GM19455 (cell line): ENCODE results near the gene ADCY6.

Source experiments
- ATAC-seq: cut with Tn5 transposase; IDR thresholded peaks from one replicate; pipeline ENCODE4 v1.9.1; 2021; ENCODE audit not compliant: unreplicated experiment

ADCY6 gene

DNA sequence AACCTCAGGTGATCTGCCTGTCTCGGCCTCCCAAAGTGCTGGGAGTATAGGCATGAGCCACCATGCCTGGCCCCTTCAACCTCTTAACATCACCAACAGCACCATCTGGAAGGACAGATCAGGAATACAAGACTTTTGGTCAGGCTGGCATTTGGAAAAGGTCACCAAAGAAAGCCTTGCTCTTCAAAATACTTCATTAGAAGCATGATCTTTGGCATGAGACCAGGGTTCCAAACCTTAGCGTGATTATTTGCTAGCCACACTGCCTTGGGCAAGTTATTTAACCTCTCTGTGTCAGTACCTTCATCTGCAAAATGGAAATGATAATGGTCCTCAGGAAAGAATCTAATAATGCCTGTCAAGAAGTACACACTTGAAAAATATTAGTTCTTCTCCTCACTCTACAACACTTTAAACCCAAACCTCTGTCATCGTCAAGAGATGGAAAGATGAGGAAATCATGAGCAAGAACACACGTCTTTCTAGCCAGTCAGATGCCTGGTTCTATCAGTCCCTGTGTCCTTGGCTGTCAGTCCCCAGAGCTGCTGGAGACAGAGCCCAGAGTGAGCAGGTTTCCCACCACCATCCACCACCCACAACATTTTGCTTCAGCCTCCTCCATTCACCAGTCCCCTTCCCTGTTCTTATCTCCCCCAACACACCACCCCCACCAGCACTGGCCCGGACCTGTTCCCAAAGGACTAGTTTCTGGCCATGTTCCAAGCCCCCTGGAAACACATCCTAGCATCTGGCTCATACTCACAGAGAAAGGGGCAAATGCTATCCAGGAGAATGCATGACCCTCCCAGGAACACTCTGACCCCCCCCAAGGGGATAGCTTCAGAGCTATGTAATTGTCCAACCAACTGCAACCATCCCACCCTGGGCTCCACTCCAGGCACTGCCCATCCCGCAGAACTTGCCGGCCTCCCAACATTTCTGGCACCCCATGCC is 2.0 kb downstream of the ADCY6 start:
- ATAC-seq, result no peak

DNA sequence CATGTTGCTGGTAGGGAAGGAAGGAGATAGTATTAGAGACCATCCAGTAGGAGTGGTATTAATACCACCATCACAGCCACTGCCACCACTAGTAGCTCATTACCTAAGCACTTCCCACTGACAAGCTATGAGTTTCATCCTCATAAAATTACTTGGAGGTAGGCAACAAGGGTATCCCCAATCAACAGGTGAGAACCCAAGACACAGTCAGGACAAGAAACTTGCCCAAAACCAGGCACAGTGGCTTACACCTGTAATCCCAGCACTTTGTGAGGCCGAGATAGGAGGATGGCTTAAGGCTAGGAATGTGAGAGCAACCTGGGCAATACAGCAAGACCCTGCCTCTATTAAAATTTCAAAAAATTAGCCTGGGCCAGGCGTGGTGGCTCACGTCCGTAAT is 5.5 kb downstream of the ADCY6 start:
- no peak for ATAC-seq

DNA sequence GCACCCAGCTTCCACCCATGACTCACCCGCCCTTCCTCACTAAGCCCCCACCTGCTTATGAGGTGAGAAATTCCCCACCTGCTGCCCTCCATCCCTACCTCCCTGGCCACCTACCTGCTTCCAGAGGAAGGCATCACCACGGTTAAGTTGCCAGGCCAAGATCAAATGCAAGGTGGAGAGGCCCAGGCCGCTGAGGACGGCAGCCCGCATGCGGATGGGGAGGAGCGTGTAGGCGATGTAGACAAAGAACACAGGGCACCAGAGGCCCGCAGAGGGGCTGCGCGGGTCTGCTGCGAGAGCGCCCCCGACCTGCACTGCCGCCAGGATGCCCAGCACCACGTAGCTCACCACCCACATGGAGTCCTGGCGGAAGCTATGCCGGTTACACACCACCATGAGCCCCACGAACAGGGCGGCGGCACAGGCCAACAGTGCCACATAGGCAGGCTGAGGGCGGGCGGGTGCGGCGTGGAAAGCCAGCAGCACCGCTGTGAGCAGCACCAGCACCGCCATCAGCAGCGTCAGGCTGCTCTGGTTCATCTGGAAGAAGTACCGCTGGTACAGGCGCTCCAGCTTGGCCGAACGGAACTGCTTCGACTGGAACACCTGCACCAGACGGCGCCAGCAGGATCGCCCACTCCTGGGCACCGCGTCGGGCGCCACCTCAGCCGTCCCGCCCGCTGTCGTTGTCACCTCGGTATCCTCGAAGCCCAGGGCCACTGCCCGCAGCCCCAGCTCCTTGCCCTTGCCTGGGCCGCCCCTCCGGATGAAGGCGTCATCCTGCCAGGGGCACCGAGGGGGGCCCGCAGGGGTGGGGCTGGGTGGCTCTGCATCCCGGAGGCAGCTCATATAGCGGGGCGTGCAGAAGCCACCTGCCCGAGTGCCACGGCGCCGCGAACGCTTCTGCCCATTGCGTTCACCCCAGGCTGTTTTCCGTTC is 6.2 kb downstream of the ADCY6 start:
- ATAC-seq, result no peak

DNA sequence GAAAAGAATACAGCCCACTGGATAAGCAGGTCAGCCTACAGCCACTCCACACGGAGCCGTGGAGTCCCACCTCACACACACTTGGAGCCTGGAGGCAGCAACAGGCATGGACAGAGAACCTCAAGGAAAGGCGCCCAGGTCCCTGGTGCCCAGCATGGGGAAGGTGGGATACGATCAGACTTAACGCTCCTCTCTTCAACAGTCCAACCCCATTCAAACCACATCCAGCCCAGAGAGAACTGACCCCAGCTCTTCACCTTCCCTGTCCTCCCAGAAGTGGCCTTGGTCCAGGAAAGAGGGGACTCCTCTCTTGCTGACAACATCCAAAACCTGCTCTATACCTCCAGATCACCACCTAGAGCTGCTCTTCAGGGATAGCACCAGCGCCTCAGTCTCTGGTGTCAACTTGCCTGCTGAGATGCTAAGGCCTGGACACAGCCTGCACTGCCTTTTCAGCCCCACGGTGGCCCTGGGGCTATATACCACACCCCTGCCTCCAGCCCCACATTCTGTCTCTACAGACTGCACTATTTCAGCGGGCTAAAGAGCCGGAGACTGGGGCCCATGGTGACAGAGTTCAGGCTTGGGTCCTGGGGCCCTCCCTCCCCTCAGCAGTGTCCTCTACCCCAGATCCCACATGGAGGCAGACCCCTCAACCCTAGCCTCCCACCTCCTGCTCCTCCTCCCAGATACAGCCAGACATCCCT is 7.0 kb downstream of the ADCY6 start:
- no peak for ATAC-seq

DNA sequence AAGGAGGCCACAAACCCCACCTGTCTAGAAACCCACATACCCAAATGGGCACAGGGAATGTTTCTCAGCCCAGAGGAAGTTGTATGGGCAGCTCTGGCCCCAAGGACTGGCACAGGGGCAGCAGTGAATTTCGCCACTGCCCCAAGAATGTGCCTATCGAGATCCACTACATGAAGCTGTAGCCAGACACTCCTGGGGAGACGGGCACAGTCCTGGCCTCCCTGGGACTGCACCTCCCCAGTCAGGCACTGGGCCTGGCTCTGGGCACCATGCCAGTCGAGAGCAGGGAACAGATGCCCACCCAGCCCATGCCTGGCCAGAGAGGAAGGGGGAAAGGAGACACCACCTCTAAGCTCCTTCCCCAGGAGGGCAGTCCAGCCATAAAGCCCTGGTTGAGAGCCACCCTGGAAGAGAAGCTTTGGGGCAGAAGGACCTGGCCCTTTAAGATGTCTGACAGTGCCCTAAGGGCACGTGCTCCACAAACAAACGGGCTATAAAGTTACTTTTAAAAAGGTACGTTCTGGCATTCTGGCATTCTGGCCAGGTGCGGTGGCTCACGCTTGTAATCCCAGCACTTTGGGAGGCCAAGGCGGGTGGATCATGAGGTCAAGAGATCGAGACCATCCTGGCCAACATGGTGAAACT is 8.4 kb downstream of the ADCY6 start:
- no peak for ATAC-seq

DNA sequence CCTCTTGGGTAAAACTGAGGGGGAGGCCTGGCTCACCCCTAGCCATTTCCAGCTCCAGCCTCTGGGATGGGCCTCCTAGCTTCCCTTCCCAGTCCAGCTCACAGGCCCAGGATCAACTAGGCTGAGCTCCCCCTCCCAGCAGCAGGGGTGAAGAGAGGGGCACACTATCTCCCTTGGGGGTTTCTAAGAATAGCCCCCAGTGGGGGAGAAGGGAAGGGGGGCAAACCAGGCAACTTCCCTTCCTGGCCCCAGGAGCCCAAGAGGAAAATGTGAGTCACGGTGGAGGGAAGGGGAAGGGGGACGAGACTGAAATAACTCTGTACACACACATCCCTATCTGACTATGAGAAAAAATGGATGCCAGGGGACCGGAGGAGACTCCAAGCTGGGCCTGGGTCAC is 9.0 kb downstream of the ADCY6 start:
- ATAC-seq, result no peak

DNA sequence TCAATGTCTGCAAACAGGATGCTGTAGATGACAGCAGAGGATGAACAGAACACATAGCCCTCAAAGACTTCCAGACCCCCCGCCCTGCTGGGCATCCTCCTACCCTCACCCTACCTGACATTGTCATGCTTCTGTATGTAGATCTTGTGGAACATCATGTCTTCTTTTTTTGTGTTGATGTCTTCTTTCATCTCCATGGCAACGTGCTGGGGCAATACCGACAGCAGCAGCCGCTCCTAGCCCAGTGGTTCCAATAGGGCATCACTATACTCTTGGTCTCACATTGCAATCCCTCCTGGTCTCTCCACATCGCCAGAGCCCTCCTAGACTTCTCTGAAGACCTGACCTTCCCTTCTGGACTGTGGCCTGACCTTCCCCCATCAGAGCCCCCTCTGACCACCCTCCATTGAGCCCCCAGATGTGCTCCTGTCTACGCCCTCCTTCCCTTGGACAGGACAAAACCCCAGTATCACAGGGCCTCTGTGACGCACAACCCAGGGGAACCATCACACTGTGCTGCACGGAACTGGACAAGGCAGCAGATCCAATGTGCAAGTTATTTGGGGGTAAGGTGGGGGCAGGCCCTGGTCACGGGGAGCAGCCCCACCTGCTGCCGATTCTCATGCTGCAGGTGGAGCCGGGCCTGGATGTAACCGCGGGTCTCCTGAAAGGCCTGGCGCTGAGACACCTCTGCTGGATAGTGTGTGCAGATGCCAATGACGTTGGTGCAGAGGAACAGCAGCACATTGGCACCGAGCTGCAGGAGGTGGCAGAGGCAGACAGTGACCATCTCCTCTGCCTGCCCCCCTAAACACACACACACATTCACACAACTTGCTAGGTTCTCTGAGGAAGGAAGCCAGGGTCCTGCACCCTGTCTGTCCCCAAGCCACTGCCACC is 11.1 kb downstream of the ADCY6 start:
- ATAC-seq, result no peak

DNA sequence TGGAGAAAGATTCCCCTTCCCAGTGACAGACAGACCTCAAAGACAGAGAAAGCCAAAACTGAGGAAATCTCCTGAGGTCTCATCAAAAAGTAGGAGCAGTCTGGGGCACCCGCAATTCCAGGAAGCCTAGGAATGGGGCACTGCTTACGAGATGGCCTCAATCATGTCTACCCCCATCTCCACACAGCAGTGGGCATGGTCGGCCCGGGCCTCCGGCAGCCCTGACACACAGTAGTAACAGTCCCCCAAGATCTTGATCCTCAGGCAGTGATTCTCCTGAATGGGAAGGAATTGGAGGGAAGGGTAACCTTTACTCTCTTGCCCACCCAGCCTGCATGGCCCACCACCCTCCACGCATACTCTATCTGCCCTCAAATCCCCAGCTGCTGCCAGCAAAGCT is 11.9 kb downstream of the ADCY6 start:
- ATAC-seq, result no peak

DNA sequence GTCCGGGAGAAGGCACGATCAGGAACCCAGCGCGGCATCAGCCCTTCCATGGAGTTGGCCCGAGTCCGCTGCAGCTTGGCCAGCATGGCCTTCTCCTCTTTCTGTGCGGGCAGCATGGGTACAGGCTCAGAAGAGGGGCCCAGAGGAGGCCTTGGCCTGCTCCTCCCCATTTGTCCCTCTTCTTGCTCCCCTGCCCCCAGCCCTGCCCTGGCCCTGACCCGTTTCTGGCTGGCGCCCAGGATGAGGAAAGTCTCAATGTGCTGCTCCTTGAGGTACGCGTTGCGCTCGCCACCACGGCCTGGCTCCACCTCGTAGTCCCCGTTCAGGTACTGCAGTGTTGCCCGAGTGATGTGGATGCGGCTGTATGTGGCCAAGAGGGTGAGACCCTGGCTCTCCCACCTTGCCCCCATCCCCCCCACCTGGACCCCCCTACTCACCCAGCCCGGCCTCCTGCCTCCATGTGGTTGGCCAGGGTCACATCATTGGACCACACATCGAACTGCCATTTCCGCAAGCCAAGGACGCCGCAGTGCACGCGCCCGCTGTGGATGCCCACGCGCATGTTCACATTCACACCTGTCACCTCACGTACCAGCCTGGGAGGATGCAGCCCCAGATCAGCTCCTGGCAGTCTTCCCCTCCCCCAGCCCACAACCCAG is 12.8 kb downstream of the ADCY6 start:
- ATAC-seq, result no peak

DNA sequence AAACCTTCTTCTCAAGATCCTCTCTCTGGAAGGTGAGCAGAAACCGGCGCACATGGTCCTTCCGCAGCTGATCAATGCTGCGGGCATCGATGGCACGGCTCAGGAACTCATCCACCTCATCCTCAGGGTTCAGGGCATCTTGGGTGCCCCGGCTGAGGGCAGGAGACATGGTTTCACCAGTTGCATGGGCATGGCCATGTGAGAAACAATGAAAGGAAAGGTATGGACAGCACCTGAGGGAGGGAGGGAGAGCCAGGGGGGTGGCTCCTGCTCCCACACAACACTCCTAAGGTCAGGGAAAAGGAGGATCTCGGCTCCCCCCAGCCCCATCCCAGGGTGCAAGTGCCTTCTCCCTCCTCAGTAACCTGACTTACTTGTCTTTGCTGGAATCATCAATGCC is 13.6 kb downstream of the ADCY6 start:
- no peak for ATAC-seq

DNA sequence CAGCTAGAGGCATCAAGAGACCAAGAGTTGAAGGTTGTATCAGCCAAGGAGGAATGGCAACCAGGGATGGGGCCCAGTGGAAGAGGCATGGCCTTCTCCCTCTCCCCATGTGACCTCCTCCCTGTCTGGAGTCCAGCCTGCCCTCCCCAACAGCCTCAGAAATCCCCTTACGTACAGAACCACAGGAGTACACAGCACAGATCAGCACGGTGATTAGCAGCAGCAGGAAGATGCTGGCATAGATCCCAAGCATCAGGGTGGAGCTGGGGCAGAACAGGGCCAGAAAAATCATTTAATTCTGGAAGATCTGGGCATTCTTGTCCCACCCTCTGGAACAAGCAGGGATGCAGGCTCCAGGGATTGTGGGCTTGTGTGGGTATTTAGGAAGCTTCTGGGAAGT is 14.4 kb downstream of the ADCY6 start:
- ATAC-seq, result no peak

DNA sequence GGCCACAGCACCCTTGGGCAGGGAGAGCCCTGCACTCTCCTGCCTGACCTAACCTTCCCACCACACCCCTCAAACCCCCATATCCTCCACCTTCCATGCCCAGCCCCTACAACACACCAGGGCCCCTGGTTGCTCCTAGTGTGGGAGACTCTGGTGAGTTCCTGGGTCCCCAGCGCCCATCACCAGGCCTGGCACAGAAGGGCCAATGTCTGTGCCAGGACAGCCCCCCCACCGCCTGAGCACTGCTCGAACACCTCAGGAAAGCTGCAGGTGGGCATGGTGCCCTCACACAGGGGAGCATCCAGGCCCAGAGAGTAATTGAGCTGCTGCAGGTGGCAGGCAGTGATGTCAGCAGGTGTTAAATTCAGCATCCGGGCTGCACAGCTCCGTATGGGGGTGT is 15.2 kb downstream of the ADCY6 start:
- no peak for ATAC-seq

DNA sequence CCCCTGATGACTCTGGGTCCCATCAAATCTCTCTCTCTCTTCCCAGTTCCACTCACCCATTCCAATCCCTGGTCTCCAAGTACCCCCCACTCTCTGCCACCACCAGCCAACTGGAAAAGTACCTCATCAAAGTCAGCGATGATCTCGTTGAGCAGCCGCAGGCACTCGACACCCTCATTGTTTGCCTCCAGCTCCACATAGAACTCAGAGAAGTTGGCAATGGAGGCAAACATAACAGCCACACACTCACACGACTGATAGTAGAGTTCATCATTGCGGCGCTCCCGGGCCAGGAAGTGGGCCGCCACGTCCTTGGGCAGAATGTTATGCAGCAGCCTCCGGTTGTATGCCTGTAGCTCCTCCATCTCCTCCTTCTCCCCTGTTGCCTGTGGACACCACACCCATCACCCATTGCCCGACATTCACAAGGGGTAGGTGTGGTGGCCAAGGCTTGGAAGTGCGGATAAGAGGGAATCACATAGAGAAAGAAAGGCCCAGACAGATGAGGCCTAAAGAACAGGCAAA is 17.2 kb downstream of the ADCY6 start:
- ATAC-seq, result no peak

DNA sequence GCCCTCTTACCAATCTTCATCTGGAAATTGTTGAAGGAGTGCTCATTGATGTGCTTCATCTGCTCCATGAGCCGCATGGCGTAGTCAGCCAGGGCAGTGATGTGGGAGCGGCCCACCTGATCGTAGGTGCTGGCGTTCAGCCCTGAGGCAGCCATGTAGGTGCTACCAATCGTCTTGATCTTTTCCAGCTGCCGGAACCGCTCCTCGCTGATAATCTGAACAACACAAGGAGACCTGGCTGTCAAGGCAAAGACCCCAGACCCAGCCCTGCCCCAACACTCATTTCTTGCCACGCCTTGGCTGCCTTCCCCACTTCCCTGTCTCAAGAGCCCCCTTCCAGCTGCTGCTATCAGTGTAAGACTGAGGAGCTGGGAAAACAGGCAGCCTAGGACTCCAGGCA is 18.1 kb downstream of the ADCY6 start:
- ATAC-seq, result no peak

DNA sequence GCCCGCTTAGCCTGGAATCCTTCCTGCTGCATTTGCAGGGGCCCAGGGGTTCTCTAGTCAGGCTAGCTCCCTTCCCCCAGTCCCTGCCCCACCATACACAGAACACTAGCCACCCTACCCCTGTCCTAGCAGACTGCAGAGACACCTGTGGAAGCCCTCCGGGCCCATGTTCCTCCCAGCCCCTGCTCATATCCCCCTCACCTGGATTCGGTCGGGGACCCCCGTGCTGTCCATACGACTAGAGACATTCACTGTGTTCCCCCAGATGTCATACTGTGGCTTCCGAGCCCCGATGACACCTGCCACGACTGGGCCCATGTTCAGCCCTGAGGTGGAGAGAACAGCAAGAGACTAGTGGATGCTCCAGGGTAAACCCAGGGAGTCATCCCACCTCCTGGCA is 20.2 kb downstream of the ADCY6 start:
- no peak for ATAC-seq

DNA sequence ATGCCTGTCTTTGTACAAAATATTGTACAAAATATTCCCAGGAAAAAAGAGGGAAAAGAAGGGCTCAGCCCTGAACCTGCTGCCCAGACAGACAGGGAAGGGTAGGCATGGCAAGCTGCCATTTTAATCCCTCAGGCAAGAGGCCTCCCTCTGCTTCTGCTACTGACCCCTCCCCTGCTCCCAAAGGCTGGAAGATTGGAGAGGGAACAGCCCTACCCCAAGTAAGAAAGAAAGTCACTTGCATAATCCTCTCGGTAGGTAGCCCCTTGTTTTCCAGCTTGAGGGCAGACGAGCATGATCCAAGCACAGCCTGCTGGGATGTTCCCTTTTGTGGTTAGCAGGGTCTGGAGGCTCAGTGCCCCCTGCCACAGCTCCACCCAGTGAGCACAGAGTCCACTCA is 20.7 kb downstream of the ADCY6 start:
- ATAC-seq, result no peak

DNA sequence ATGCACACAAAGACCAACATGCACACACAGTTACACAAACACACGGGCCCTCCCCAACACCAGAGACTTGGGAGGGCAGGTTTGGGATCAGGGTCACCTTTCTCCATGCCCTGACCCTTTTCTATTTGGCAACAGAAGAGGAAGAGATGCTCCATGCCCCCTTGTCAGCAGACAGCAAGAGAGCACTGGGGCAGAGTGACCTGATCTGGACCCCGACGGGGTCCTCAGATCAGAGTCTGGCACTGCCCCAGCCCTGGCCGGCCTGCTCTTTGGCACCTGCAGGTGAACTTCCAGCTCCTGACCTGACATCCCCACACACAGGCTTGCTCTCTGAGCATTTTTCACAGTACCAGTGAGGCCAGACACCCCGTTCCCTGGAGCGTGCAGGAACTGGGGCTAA is 21.4 kb downstream of the ADCY6 start:
- no peak for ATAC-seq

DNA sequence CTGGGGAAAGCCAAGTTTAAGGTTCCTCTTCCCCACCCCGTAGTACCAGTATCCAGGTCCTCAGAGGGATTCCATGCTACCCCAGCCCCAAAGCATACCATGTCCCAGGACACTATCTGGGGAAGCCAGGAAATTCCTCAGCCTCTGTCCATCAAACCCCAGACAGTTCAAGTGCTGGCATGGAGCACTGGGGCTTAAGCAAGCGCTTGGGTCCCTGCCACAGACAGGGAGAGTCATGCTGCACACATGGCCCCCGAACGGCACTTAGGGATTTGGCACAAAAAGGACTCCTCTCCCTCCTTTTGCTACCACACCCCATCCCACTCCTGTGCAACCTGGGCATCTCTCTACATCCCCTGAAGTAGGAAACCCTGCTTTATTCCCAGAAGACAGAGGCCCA is 21.8 kb downstream of the ADCY6 start:
- no peak for ATAC-seq

DNA sequence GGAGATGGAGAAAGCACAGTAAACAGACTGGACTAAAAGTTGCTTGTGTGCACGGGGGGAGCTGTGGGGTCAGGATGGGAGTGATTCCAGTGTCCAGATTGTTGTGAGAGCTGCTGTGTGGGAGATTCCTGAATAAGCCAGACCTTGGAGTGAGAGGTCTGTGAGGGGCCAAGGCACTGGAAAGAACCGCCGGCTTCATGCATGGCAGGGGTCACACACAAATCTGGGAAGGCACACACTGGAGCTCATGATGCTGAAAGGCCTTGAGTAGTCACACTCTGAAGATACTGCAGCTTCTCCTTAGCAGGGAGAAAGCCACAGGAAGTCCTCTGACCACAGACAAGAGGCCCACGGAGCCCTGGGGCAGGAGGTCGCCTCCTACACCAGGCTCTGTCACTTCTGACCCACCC is 23.1 kb downstream of the ADCY6 start:
- no peak for ATAC-seq
